ENCODE measurements around the gene LGR6.

The LGR6 gene

DNA sequence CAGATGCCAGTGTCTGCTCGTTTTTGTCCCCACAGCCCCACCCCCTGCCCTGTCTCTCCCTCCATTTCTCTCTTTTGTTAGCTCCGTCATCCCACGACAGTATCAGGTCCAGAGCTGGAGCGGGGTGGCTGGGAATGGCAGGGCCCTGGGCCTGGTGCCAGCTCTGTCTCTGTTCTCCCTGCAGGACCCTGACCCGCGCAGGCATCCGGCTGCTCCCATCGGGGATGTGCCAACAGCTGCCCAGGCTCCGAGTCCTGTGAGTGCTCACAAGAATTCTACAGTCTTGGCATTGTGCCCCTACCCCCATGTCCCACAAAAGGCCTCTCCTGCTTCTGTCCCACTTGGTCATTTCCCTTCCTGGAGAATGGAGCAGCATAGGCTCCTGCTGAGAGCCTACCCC is 110.8 kb downstream of the LGR6 start:
- H3K4me3 ChIP-seq (ENCODE audit: low read length in 2 of 2): no peak overlapping the region
- no peaks in the 10 kb centered on the region for H3K4me1 ChIP-seq (ENCODE audit: control insufficient read depth, insufficient read depth, low read length)
- peaks cover 0 to 4% of the 10 kb centered on the region in 2 donors for H3K27me3 ChIP-seq (ENCODE audit: control insufficient read depth in 1 of 2, insufficient read depth in 2 of 2, low read length in 2 of 2)
- no peak overlapping the region for H3K9ac ChIP-seq (ENCODE audit: low read length in 2 of 2)
- H3K36me3 ChIP-seq (ENCODE audit: control insufficient read depth in 2 of 2, insufficient read depth in 2 of 2, low read length in 2 of 2): no peaks in the 10 kb centered on the region
- no peak overlapping the region for H3K27ac ChIP-seq (ENCODE audit: low read length)
- no peaks in the 10 kb centered on the region for H3K9me3 ChIP-seq (ENCODE audit: control insufficient read depth in 2 of 2, low read length in 2 of 2)

DNA sequence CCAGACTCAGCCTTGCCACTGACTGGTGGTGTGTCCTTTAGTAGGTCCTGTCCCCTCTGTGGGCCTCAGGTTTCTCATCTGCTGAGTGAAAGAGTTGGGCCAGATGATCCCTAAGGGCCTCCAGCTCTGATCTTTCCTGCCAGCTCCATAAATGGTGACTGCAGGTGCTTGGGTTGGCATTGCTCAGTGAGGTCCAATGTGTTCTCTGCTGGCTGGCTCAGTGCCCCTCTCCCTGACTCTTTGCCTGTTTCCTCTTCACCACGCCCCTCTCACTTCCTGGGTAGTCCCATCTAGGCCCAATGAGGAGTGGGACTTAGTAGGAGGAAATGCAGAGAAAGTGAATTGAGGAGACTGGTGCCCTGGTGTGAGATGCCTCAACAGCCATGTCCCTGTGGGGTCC is 111.6 kb downstream of the LGR6 start:
- Histone ChIP-seq H3K4me1 (ENCODE audit: control insufficient read depth, insufficient read depth, low read length) (no peaks in the 10 kb centered on the region), H3K9me3 (ENCODE audit: control insufficient read depth in 2 of 2, low read length in 2 of 2) (no peaks in the 10 kb centered on the region), H3K27me3 (ENCODE audit: control insufficient read depth in 1 of 2, insufficient read depth in 2 of 2, low read length in 2 of 2) (peaks cover 0 to 6% of the 10 kb centered on the region in 2 donors), H3K36me3 (ENCODE audit: control insufficient read depth in 2 of 2, insufficient read depth in 2 of 2, low read length in 2 of 2) (no peaks in the 10 kb centered on the region), H3K27ac (ENCODE audit: low read length) (no peak overlapping the region), H3K4me3 (ENCODE audit: low read length in 2 of 2) (no peak overlapping the region), H3K9ac (ENCODE audit: low read length in 2 of 2) (no peak overlapping the region)

DNA sequence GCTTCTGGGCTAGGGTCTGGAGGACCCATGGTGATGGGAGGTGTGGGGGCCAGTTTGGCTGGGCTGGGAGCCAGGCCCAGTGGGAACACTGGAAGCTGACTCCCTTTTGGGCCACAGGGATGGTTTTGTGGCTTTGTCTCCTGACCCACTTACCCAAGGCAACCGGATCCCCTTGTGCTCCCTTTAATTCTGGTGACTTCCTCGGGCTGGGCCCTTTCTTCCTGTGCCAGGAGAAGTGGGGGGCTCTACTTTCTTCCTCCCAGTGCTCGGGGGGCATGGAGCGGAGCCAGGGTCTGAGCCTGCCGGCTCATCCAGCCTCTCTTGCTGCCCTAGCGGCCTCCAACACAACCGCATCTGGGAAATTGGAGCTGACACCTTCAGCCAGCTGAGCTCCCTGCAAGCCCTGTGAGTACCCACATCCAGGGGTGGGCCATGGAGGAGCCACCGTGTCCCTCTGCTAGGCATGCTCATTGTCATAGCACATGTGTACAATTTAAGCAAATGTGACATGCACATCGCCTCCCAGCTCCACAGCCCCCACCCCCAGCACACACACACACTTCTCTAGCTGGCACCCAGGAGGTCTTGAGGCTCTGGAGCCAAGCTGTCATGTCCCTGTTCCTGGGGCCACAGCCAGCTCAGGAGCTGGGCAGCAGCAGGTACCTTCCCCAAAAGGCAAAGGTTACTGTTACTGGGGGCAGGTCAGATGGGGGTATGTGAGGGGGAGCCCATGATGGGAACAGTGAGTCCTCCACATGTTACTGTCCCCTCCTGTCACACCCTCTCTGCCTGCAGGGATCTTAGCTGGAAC is 113.1 kb downstream of the LGR6 start:
- Histone ChIP-seq H3K27ac (ENCODE audit: low read length) (no peak overlapping the region), H3K36me3 (ENCODE audit: control insufficient read depth in 2 of 2, insufficient read depth in 2 of 2, low read length in 2 of 2) (no peaks in the 10 kb centered on the region), H3K27me3 (ENCODE audit: control insufficient read depth in 1 of 2, insufficient read depth in 2 of 2, low read length in 2 of 2) (peaks cover 0 to 6% of the 10 kb centered on the region in 2 donors), H3K4me3 (ENCODE audit: low read length in 2 of 2) (no peak overlapping the region), H3K9me3 (ENCODE audit: control insufficient read depth in 2 of 2, low read length in 2 of 2) (no peaks in the 10 kb centered on the region), H3K9ac (ENCODE audit: low read length in 2 of 2) (no peak overlapping the region), H3K4me1 (ENCODE audit: control insufficient read depth, insufficient read depth, low read length) (no peaks in the 10 kb centered on the region)

DNA sequence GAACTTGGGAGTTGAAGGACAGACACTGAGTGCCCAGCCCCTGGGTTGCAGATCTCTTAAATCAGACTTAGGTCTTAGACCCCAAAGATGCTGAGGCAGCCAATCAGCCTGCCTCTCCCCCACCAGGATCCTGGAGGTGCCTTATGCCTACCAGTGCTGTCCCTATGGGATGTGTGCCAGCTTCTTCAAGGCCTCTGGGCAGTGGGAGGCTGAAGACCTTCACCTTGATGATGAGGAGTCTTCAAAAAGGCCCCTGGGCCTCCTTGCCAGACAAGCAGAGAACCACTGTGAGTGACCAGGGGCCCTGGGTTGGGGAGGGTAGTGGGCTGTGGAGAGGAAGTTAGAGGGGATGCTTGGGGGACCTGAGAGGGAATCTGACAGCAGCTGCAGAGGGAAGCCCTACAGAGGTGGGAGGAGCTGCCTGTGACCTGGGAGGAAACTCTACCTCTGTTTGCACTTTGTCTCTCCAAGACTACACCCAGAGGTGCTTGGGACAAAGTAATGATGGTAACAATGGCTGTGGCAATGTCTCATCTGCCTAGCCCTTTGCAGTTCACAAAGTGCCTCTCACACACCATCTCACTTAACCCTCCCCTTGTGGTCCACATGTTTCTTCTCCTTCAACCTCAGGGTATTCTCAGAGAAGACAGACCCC is 116.6 kb downstream of the LGR6 start:
- Histone ChIP-seq H3K4me1 (ENCODE audit: control insufficient read depth, insufficient read depth, low read length) (no peaks in the 10 kb centered on the region), H3K27me3 (ENCODE audit: control insufficient read depth in 1 of 2, insufficient read depth in 2 of 2, low read length in 2 of 2) (peaks cover 3 to 7% of the 10 kb centered on the region in 2 donors), H3K9ac (ENCODE audit: low read length in 2 of 2) (no peak overlapping the region), H3K27ac (ENCODE audit: low read length) (no peak overlapping the region), H3K36me3 (ENCODE audit: control insufficient read depth in 2 of 2, insufficient read depth in 2 of 2, low read length in 2 of 2) (no peaks in the 10 kb centered on the region), H3K9me3 (ENCODE audit: control insufficient read depth in 2 of 2, low read length in 2 of 2) (no peaks in the 10 kb centered on the region), H3K4me3 (ENCODE audit: low read length in 2 of 2) (no peak overlapping the region)

GRCh38 chr1:202310746-202311145 is 117.1 kb downstream of the LGR6 start:
- H3K9me3 ChIP-seq (ENCODE audit: control insufficient read depth in 2 of 2, low read length in 2 of 2): no peaks in the 10 kb centered on the region
- no peaks in the 10 kb centered on the region for H3K4me1 ChIP-seq (ENCODE audit: control insufficient read depth, insufficient read depth, low read length)
- no peak overlapping the region for H3K9ac ChIP-seq (ENCODE audit: low read length in 2 of 2)
- peaks cover 3 to 7% of the 10 kb centered on the region in 2 donors for H3K27me3 ChIP-seq (ENCODE audit: control insufficient read depth in 1 of 2, insufficient read depth in 2 of 2, low read length in 2 of 2)
- H3K4me3 ChIP-seq (ENCODE audit: low read length in 2 of 2): no peak overlapping the region
- H3K36me3 ChIP-seq (ENCODE audit: control insufficient read depth in 2 of 2, insufficient read depth in 2 of 2, low read length in 2 of 2): no peaks in the 10 kb centered on the region
- no peak overlapping the region for H3K27ac ChIP-seq (ENCODE audit: low read length)

DNA sequence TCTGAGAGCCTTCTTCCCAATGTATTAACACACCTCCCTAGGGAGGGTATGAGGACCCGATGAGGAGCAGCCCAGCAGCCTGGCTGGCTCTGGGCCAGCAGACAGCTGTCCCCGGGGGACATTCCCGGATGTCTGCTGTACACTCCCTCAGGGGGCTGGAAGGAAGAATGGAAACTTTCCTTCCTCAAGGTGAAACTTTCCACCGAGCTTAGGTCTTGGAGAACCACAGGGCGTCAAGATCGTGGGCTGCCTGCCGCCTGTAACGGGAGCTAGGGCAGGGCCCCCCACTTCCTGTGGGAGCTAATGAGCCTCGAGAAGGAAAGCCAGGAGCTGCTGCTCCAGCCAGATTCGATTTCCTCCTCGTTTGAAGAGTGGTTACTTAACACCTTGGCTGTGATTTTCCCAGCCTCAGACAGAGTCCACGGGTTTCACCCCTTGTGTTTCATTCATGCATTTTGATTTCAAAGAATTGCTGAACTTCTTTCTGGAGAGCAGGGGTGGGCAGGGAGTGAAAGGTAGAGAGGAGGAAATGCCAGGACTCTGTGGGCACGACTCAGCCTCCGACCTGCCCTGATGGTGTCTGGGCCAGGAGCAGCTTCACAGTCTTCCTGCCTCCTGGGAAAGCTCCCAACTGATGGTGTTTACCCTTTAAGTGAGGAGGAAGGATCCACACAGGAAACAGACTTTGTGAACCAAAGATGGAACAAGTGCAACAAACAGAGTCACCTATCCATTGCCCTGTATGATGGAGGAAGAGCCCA is 118.5 kb downstream of the LGR6 start:
- Histone ChIP-seq H3K4me1 (ENCODE audit: control insufficient read depth, insufficient read depth, low read length) (no peaks in the 10 kb centered on the region), H3K9ac (ENCODE audit: low read length in 2 of 2) (no peak overlapping the region), H3K27ac (ENCODE audit: low read length) (no peak overlapping the region)

GRCh38 chr1:202315576-202316168 is 122.1 kb downstream of the LGR6 start:
- H3K4me3 ChIP-seq (ENCODE audit: low read length in 2 of 2): no peak overlapping the region
- peaks cover 3 to 9% of the 10 kb centered on the region in 2 donors for H3K27me3 ChIP-seq (ENCODE audit: control insufficient read depth in 1 of 2, insufficient read depth in 2 of 2, low read length in 2 of 2)
- no peak overlapping the region for H3K27ac ChIP-seq (ENCODE audit: low read length)
- H3K9me3 ChIP-seq (ENCODE audit: control insufficient read depth in 2 of 2, low read length in 2 of 2): no peaks in the 10 kb centered on the region
- H3K9ac ChIP-seq (ENCODE audit: low read length in 2 of 2): no peak overlapping the region
- H3K36me3 ChIP-seq (ENCODE audit: control insufficient read depth in 2 of 2, insufficient read depth in 2 of 2, low read length in 2 of 2): no peaks in the 10 kb centered on the region
- no peaks in the 10 kb centered on the region for H3K4me1 ChIP-seq (ENCODE audit: control insufficient read depth, insufficient read depth, low read length)

More for the DNA sequence above, 118.5 kb downstream of the LGR6 start:
- Histone ChIP-seq H3K4me3 (ENCODE audit: low read length in 2 of 2) (no peak overlapping the region), H3K27me3 (ENCODE audit: control insufficient read depth in 1 of 2, insufficient read depth in 2 of 2, low read length in 2 of 2) (peaks cover 3 to 7% of the 10 kb centered on the region in 2 donors), H3K9me3 (ENCODE audit: control insufficient read depth in 2 of 2, low read length in 2 of 2) (no peaks in the 10 kb centered on the region), H3K36me3 (ENCODE audit: control insufficient read depth in 2 of 2, insufficient read depth in 2 of 2, low read length in 2 of 2) (no peaks in the 10 kb centered on the region)

GRCh38 chr1:202316186-202316585 is 122.6 kb downstream of the LGR6 start:
- H3K27me3 ChIP-seq (ENCODE audit: control insufficient read depth in 1 of 2, insufficient read depth in 2 of 2, low read length in 2 of 2): peaks cover 3 to 9% of the 10 kb centered on the region in 2 donors
- no peak overlapping the region for H3K4me3 ChIP-seq (ENCODE audit: low read length in 2 of 2)
- no peak overlapping the region for H3K9ac ChIP-seq (ENCODE audit: low read length in 2 of 2)
- H3K9me3 ChIP-seq (ENCODE audit: control insufficient read depth in 2 of 2, low read length in 2 of 2): no peaks in the 10 kb centered on the region
- no peak overlapping the region for H3K27ac ChIP-seq (ENCODE audit: low read length)
- H3K4me1 ChIP-seq (ENCODE audit: control insufficient read depth, insufficient read depth, low read length): no peaks in the 10 kb centered on the region
- H3K36me3 ChIP-seq (ENCODE audit: control insufficient read depth in 2 of 2, insufficient read depth in 2 of 2, low read length in 2 of 2): no peaks in the 10 kb centered on the region

DNA sequence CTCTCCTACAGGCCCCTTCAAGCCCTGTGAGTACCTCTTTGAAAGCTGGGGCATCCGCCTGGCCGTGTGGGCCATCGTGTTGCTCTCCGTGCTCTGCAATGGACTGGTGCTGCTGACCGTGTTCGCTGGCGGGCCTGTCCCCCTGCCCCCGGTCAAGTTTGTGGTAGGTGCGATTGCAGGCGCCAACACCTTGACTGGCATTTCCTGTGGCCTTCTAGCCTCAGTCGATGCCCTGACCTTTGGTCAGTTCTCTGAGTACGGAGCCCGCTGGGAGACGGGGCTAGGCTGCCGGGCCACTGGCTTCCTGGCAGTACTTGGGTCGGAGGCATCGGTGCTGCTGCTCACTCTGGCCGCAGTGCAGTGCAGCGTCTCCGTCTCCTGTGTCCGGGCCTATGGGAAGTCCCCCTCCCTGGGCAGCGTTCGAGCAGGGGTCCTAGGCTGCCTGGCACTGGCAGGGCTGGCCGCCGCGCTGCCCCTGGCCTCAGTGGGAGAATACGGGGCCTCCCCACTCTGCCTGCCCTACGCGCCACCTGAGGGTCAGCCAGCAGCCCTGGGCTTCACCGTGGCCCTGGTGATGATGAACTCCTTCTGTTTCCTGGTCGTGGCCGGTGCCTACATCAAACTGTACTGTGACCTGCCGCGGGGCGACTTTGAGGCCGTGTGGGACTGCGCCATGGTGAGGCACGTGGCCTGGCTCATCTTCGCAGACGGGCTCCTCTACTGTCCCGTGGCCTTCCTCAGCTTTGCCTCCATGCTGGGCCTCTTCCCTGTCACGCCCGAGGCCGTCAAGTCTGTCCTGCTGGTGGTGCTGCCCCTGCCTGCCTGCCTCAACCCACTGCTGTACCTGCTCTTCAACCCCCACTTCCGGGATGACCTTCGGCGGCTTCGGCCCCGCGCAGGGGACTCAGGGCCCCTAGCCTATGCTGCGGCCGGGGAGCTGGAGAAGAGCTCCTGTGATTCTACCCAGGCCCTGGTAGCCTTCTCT is 124.6 kb downstream of the LGR6 start:
- H3K4me1 ChIP-seq (ENCODE audit: control insufficient read depth, insufficient read depth, low read length): no peaks in the 10 kb centered on the region
- no peak overlapping the region for H3K9ac ChIP-seq (ENCODE audit: low read length in 2 of 2)
- H3K36me3 ChIP-seq (ENCODE audit: control insufficient read depth in 2 of 2, insufficient read depth in 2 of 2, low read length in 2 of 2): no peaks in the 10 kb centered on the region
- no peak overlapping the region for H3K4me3 ChIP-seq (ENCODE audit: low read length in 2 of 2)
- H3K27ac ChIP-seq (ENCODE audit: low read length): no peak overlapping the region
- peaks cover 3 to 5% of the 10 kb centered on the region in 2 donors for H3K27me3 ChIP-seq (ENCODE audit: control insufficient read depth in 1 of 2, insufficient read depth in 2 of 2, low read length in 2 of 2)
- no peaks in the 10 kb centered on the region for H3K9me3 ChIP-seq (ENCODE audit: control insufficient read depth in 2 of 2, low read length in 2 of 2)
